HepG2 (cell line): Measurements from ENCODE around the gene ITGB6. TPM values are rescaled to one million over a fixed set of nuclear protein-coding genes. Genes with fewer than 3 reads are reported as not detected.

Source experiments
- ATAC-seq: fragments of 200-7000 bp; cut with Tn5 transposase; 3 replicates; pipeline ENCODE4 v1.9.1; 2020; ENCODE audit warnings: mild to moderate bottlenecking, moderate library complexity
- BruUV-seq: library from RNA; stranded (reverse); fragments of 400-500 nt; replicated peaks from 2 replicates; lab custom pipeline; 2021; lab: Mats Ljungman, UMichigan
- CTCF ChIA-PET: fragments of 300-600 bp; formaldehyde crosslinking; extraction: SDS; loops from one replicate; lab custom pipeline; 2021; ENCODE audit warnings: low total read pairs, inconsistent platforms, low intra/inter-chr PET ratio; lab: Yijun Ruan, JAX
- POLR2A ChIA-PET: fragments of 350-600 bp; sonication (Branson Sonifier 250); formaldehyde crosslinking; loops from one replicate; lab custom pipeline; 2020; ENCODE audit warnings: antibody characterized with exemption, inconsistent platforms; lab: Yijun Ruan, JAX
- DNase-seq: peaks from one replicate; pipeline ENCODE4 v3.0.0-alpha.2; 2015; ENCODE audit warnings: low spot score
- FAIRE-seq: peaks from 3 replicates; lab custom pipeline; 2011; peaks lifted over from hg19 to GRCh38; lab: Jason Lieb, UNC
- H2AFZ ChIP-seq: one replicate; pipeline ENCODE4 v1.6.1; 2011; ENCODE audit warnings: low read length, inconsistent platforms
- H3K27ac ChIP-seq: fragments of 300-600 bp; 3 replicates; pipeline ENCODE4 v1.8.0; 2011; ENCODE audit warnings: mixed run types, mild to moderate bottlenecking, mixed read lengths, low read length, inconsistent platforms; ENCODE audit not compliant: insufficient read depth; ENCODE audit errors: extremely low read length
- H3K27me3 ChIP-seq, 2 experiments: fragments of 200-600 bp in 1 of 2; 2 replicates in 1 of 2; 3 replicates in 1 of 2; pipeline versions ENCODE4 v1.6.0 to v1.8.0; 2011; ENCODE audit warnings: low read length in 2 of 2, mild to moderate bottlenecking in 2 of 2, moderate library complexity in 2 of 2, inconsistent platforms in 1 of 2; ENCODE audit not compliant: insufficient read depth in 2 of 2, control insufficient read depth in 1 of 2
- H3K36me3 ChIP-seq, 2 experiments: fragments of 200-600 bp in 1 of 2; replicated peaks in 1 of 2; 2 replicates in 1 of 2; 3 replicates in 1 of 2; pipeline versions ENCODE4 v1.5.1 to v1.8.0; 2011; ENCODE audit warnings: low read length in 2 of 2, inconsistent platforms in 1 of 2; ENCODE audit not compliant: insufficient read depth in 2 of 2, control insufficient read depth in 1 of 2
- H3K4me1 ChIP-seq: 2 replicates; pipeline ENCODE4 v1.5.1; 2012; ENCODE audit warnings: low read length, inconsistent platforms; ENCODE audit not compliant: insufficient read depth
- H3K4me2 ChIP-seq: 2 replicates; pipeline ENCODE4 v1.6.0; 2011; ENCODE audit warnings: low read depth, low read length, inconsistent platforms
- H3K4me3 ChIP-seq, 3 experiments: fragments of 200-600 bp in 1 of 3; sonication (generic), shearing (Covaris generic) in 1 of 3; replicated peaks in 1 of 3; 2 replicates each; pipeline ENCODE4 v1.5.1; 2011 to 2016; ENCODE audit warnings: low read length in 3 of 3, inconsistent platforms in 2 of 3, low read depth in 2 of 3, mild to moderate bottlenecking in 2 of 3, control low read depth in 1 of 3, mixed read lengths in 1 of 3; ENCODE audit not compliant: insufficient read depth in 1 of 3
- H3K79me2 ChIP-seq: one replicate; pipeline ENCODE4 v1.6.1; 2011; ENCODE audit warnings: low read length, inconsistent platforms; ENCODE audit not compliant: insufficient read depth
- H3K9ac ChIP-seq: 2 replicates; pipeline ENCODE4 v1.6.0; 2011; ENCODE audit warnings: mild to moderate bottlenecking, low read depth, low read length, inconsistent platforms; ENCODE audit not compliant: insufficient read depth
- H3K9me3 ChIP-seq: 2 replicates; pipeline ENCODE4 v1.5.1; 2012; ENCODE audit warnings: mild to moderate bottlenecking, low read length
- H4K20me1 ChIP-seq: 2 replicates; pipeline ENCODE4 v1.6.0; 2011; ENCODE audit warnings: inconsistent platforms, mild to moderate bottlenecking, low read length, moderate library complexity; ENCODE audit not compliant: insufficient read depth
- ATRX ChIP-seq: sonication (generic); formaldehyde crosslinking; IDR thresholded peaks from 2 replicates; pipeline ENCODE4 v1.4.0; 2020; ENCODE audit warnings: missing genetic modification reagents, borderline replicate concordance
- DNMT1 ChIP-seq: sonication (generic); formaldehyde crosslinking; IDR thresholded peaks from 2 replicates; pipeline ENCODE4 v1.5.1; 2020; ENCODE audit warnings: mild to moderate bottlenecking, missing genetic modification reagents
- ETS1 ChIP-seq: sonication (generic); formaldehyde crosslinking; IDR thresholded peaks from 2 replicates; pipeline ENCODE4 v1.4.0; 2020; ENCODE audit warnings: missing genetic modification reagents
- HIC2 ChIP-seq: sonication (generic); formaldehyde crosslinking; IDR thresholded peaks from 2 replicates; pipeline ENCODE4 v1.9.0; 2022; ENCODE audit warnings: low read depth, missing genetic modification reagents
- KDM4B ChIP-seq: sonication (generic); formaldehyde crosslinking; IDR thresholded peaks from 2 replicates; pipeline ENCODE4 v1.4.0; 2020; ENCODE audit warnings: missing genetic modification reagents
- SAP130 ChIP-seq: IDR thresholded peaks from 2 replicates; pipeline ENCODE4 v1.6.1; 2016; ENCODE audit warnings: low read depth
- SP140L ChIP-seq: sonication (generic); formaldehyde crosslinking; IDR thresholded peaks from 2 replicates; pipeline ENCODE4 v1.4.0; 2020; ENCODE audit warnings: missing genetic modification reagents, borderline replicate concordance
- ZBTB42 ChIP-seq: sonication (generic); formaldehyde crosslinking; IDR thresholded peaks from 2 replicates; pipeline ENCODE4 v1.5.0; 2020; ENCODE audit warnings: mild to moderate bottlenecking, missing genetic modification reagents
- ZKSCAN5 ChIP-seq: sonication (generic); formaldehyde crosslinking; IDR thresholded peaks from 2 replicates; pipeline ENCODE4 v1.5.1; 2020; ENCODE audit warnings: mild to moderate bottlenecking, missing genetic modification reagents
- ZNF263 ChIP-seq: sonication (generic); formaldehyde crosslinking; IDR thresholded peaks from 2 replicates; pipeline ENCODE4 v1.4.0; 2020; ENCODE audit warnings: missing genetic modification reagents
- ZNF264 ChIP-seq: sonication (generic); formaldehyde crosslinking; IDR thresholded peaks from 2 replicates; pipeline ENCODE4 v1.4.0; 2020; ENCODE audit warnings: missing genetic modification reagents
- ZNF501 ChIP-seq: sonication (generic); formaldehyde crosslinking; IDR thresholded peaks from 2 replicates; pipeline ENCODE4 v1.5.1; 2020; ENCODE audit warnings: mild to moderate bottlenecking, moderate library complexity, missing genetic modification reagents
- WGBS: methylation state at CpG from one replicate; pipeline ENCODE4 v1.1.6; 2017; ENCODE audit warnings: low lambda C conversion rate; 5-methylcytosine and 5-hydroxymethylcytosine counted together
- in situ Hi-C: cut with HindIII; loops from 2 replicates; pipeline ENCODE4 v1.10.0; 2017; ENCODE audit warnings: low pct_unique_long_range_greater_than_20kb; ENCODE audit not compliant: extremely low pct_ligation_motif_present
- intact Hi-C: fragments of 100-400 bp; cut with micrococcal nuclease; formaldehyde crosslinking; loops from one replicate; pipeline ENCODE4 v1.10.0; 2022; ENCODE audit not compliant: unreplicated experiment
- polyA plus RNA-seq, 8 experiments: library from polyadenylated mRNA; depleted of rRNA in 3 of 8; stranded (reverse) in 7 of 8; unstranded in 1 of 8; fragments of >200 nt; fragmentation: Illumina TruSeq in 4 of 8; extraction: Trizol in 4 of 8; gene quantifications; 2 replicates each; pipeline versions ENCODE4 v1.2.1 to v1.2.3, GENCODE V29; 2011 to 2016; ENCODE audit warnings: low read depth in 4 of 8, missing spikeins in 1 of 8, mixed read lengths in 1 of 8; ENCODE audit not compliant: insufficient read depth in 1 of 8
- total RNA-seq, 5 experiments: library from RNA; depleted of rRNA; stranded (reverse); fragments of >200 nt; fragmentation: Illumina TruSeq; extraction: Trizol; gene quantifications; 2 replicates each; pipeline ENCODE4 v1.2.3, GENCODE V29; 2016; ENCODE audit warnings: low read depth in 1 of 5
- TF ChIP-seq, protein P1 (sequence below): sonication (generic); formaldehyde crosslinking; IDR thresholded peaks from 2 replicates; pipeline ENCODE4 v1.9.0; 2021; ENCODE audit warnings: missing genetic modification reagents, mild to moderate bottlenecking, borderline replicate concordance
- TF ChIP-seq, protein P2 (sequence below): sonication (generic); formaldehyde crosslinking; IDR thresholded peaks from 2 replicates; pipeline ENCODE4 v1.4.0; 2020; ENCODE audit warnings: missing genetic modification reagents, borderline replicate concordance

Gene ITGB6
- total and polyA plus RNA-seq, 2 of the 13 experiments (the other 11 are each of a cell fraction or from before 2014, with no cell fraction given): not detected

GRCh38 chr2:160157861-160158829, 41.9 kb downstream of the ITGB6 start:
- Histone ChIP-seq H3K27me3 (peaks cover 0 to 11% of the 10 kb centered on the region in 2 experiments; a peak in 1 of 5 replicates), H3K4me2 (no peak overlapping the region), H3K4me3 (no peak overlapping the region), H2AFZ (no peak overlapping the region), H3K36me3 (no peaks in the 10 kb centered on the region), H4K20me1 (no peaks in the 10 kb centered on the region), H3K9ac (no peak overlapping the region), H3K27ac (no peak overlapping the region), H3K4me1 (no peaks in the 10 kb centered on the region), H3K9me3 (no peaks in the 10 kb centered on the region), H3K79me2 (no peaks in the 10 kb centered on the region)
- in situ Hi-C loops: no loop called here
- DNase-seq (no peak), ATAC-seq (no peak; the same call in 2 of the 3 replicates), FAIRE-seq (no peak)
- WGBS: 27% methylated on average over 13 of the region's 13 CpGs
- ChIA-PET CTCF (no interaction called here), POLR2A (no interaction called here)
- no TSS peak for BruUV-seq
- TF ChIP-seq ATRX (CRISPR knock-in tag) (no peak), ZNF264 (no peak), ZNF501 (CRISPR knock-in tag) (no peak), ZKSCAN5 (CRISPR knock-in tag) (no peak), KDM4B (CRISPR knock-in tag) (no peak), DNMT1 (no peak), SAP130 (CRISPR knock-in tag) (no peak), ZNF263 (CRISPR knock-in tag) (no peak), ZBTB42 (CRISPR knock-in tag) (no peak), HIC2 (no peak), SP140L (CRISPR knock-in tag) (no peak), ETS1 (CRISPR knock-in tag) (no peak)
- TF ChIP-seq, protein P1, sequence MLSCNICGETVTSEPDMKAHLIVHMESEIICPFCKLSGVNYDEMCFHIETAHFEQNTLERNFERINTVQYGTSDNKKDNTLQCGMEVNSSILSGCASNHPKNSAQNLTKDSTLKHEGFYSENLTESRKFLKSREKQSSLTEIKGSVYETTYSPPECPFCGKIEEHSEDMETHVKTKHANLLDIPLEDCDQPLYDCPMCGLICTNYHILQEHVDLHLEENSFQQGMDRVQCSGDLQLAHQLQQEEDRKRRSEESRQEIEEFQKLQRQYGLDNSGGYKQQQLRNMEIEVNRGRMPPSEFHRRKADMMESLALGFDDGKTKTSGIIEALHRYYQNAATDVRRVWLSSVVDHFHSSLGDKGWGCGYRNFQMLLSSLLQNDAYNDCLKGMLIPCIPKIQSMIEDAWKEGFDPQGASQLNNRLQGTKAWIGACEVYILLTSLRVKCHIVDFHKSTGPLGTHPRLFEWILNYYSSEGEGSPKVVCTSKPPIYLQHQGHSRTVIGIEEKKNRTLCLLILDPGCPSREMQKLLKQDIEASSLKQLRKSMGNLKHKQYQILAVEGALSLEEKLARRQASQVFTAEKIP (CRISPR knock-in tag): no peak
- TF ChIP-seq, protein P2, sequence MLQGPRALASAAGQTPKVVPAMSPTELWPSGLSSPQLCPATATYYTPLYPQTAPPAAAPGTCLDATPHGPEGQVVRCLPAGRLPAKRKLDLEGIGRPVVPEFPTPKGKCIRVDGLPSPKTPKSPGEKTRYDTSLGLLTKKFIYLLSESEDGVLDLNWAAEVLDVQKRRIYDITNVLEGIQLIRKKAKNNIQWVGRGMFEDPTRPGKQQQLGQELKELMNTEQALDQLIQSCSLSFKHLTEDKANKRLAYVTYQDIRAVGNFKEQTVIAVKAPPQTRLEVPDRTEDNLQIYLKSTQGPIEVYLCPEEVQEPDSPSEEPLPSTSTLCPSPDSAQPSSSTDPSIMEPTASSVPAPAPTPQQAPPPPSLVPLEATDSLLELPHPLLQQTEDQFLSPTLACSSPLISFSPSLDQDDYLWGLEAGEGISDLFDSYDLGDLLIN: no peak
- intact Hi-C loops: no loop called here
